HEK293 (cell line): ENCODE results near the gene RGS13.

Experiments used
- ZNF248 ChIP-seq: fragments of 450-650 bp; formaldehyde crosslinking; IDR thresholded peaks from 2 replicates; pipeline ENCODE4 v1.5.1; 2017; ENCODE audit warnings: missing biosample characterization, missing genetic modification characterization
- TF ChIP-seq, protein P1 (sequence below): fragments of 450-650 bp; formaldehyde crosslinking; IDR thresholded peaks from 2 replicates; pipeline ENCODE4 v1.5.1; 2016; ENCODE audit warnings: missing biosample characterization, missing genetic modification characterization

DNA sequence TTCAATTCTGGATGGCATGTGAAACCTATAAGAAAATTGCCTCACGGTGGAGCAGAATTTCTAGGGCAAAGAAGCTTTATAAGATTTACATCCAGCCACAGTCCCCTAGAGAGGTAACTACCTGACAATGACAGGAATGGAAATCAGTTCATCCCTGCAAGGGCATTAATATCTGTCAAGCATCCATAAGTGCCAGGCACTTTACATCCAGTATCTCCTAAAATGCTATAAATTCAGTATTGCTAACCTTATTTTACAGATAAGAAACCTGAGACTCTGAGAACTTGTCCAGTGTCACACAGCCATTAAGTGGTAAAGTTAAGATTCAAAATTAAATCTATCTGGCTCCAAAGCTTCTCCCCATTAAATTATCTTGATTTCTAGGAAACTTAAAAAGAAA is 22.3 kb downstream of the RGS13 start:
- TF ChIP-seq, protein P1, sequence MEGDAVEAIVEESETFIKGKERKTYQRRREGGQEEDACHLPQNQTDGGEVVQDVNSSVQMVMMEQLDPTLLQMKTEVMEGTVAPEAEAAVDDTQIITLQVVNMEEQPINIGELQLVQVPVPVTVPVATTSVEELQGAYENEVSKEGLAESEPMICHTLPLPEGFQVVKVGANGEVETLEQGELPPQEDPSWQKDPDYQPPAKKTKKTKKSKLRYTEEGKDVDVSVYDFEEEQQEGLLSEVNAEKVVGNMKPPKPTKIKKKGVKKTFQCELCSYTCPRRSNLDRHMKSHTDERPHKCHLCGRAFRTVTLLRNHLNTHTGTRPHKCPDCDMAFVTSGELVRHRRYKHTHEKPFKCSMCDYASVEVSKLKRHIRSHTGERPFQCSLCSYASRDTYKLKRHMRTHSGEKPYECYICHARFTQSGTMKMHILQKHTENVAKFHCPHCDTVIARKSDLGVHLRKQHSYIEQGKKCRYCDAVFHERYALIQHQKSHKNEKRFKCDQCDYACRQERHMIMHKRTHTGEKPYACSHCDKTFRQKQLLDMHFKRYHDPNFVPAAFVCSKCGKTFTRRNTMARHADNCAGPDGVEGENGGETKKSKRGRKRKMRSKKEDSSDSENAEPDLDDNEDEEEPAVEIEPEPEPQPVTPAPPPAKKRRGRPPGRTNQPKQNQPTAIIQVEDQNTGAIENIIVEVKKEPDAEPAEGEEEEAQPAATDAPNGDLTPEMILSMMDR, result no peak
- TF ChIP-seq ZNF248 (tag by site-specific recombination), result no peak
